CD8-positive, alpha-beta memory T cell (primary cell): ENCODE results near the gene PHETA1. TPM values are rescaled to one million over a fixed set of nuclear protein-coding genes. Genes with fewer than 3 reads are reported as not detected.
"Not testable (repeated sequence)": the region's sequence is repeated elsewhere in the genome, so short reads cannot be mapped to it uniquely, and the experiment has no call there.

Source experiments
- CTCF ChIA-PET: fragments of 350-600 bp; sonication (Branson Sonifier 250); formaldehyde crosslinking; loops from one replicate; lab custom pipeline; 2021; ENCODE audit warnings: antibody characterized with exemption; lab: Charles Lee
- POLR2A ChIA-PET: fragments of 350-600 bp; sonication (Branson Sonifier 250); formaldehyde crosslinking; loops from one replicate; lab custom pipeline; 2021; ENCODE audit warnings: antibody characterized with exemption; lab: Charles Lee
- DNase-seq, 5 donors: peaks; one replicate each; pipeline versions ENCODE4 v3.0.0 to v3.0.0-alpha.2; 2020 to 2022; ENCODE audit warnings: mixed read lengths in 1 of 5
- H3K27ac ChIP-seq: one replicate; pipeline ENCODE4 v1.7.0; 2013; ENCODE audit warnings: low read depth, mild to moderate bottlenecking, low read length, moderate library complexity
- H3K27me3 ChIP-seq: 2 replicates; pipeline ENCODE4 v1.7.0; 2013; ENCODE audit warnings: low read length, mild to moderate bottlenecking; ENCODE audit not compliant: insufficient read depth, poor library complexity, severe bottlenecking
- H3K36me3 ChIP-seq: 2 replicates; pipeline ENCODE4 v1.7.0; 2013; ENCODE audit warnings: mild to moderate bottlenecking, low read length, moderate library complexity; ENCODE audit not compliant: insufficient read depth
- H3K4me1 ChIP-seq: 2 replicates; pipeline ENCODE4 v1.7.0; 2013; ENCODE audit warnings: mild to moderate bottlenecking, low read length, moderate library complexity; ENCODE audit not compliant: insufficient read depth
- H3K4me3 ChIP-seq: 2 replicates; pipeline ENCODE4 v1.7.0; 2013; ENCODE audit warnings: mild to moderate bottlenecking, low read length
- H3K9me3 ChIP-seq: 2 replicates; pipeline ENCODE4 v1.7.0; 2013; ENCODE audit warnings: mild to moderate bottlenecking, low read length
- H3K27ac Mint-ChIP-seq, 8 donors: one replicate each; pipeline ENCODE4 v1.8.0; 2020 to 2021; ENCODE audit warnings: mixed read lengths in 8 of 8, mild to moderate bottlenecking in 6 of 8, inconsistent platforms in 3 of 8, moderate library complexity in 3 of 8
- H3K27me3 Mint-ChIP-seq, 2 donors: one replicate each; pipeline ENCODE4 v1.8.0; 2020 to 2021; ENCODE audit warnings: mixed read lengths in 2 of 2, mild to moderate bottlenecking in 1 of 2, moderate library complexity in 1 of 2
- H3K36me3 Mint-ChIP-seq, 3 donors: one replicate each; pipeline ENCODE4 v1.8.0; 2020 to 2021; ENCODE audit warnings: mixed read lengths in 3 of 3, inconsistent platforms in 1 of 3, mild to moderate bottlenecking in 1 of 3
- H3K4me1 Mint-ChIP-seq, 3 donors: one replicate each; pipeline ENCODE4 v1.8.0; 2020 to 2021; ENCODE audit warnings: mixed read lengths in 3 of 3, inconsistent platforms in 1 of 3, mild to moderate bottlenecking in 1 of 3
- H3K4me3 Mint-ChIP-seq, 7 donors: one replicate each; pipeline ENCODE4 v1.8.0; 2020 to 2021; ENCODE audit warnings: mixed read lengths in 7 of 7, mild to moderate bottlenecking in 6 of 7, moderate library complexity in 4 of 7, inconsistent platforms in 2 of 7
- H3K9me3 Mint-ChIP-seq, 5 donors: one replicate each; pipeline ENCODE4 v1.8.0; 2020 to 2022; ENCODE audit warnings: mixed read lengths in 5 of 5, mild to moderate bottlenecking in 3 of 5, moderate library complexity in 2 of 5, inconsistent platforms in 1 of 5
- polyA plus RNA-seq: library from polyadenylated mRNA; unstranded; fragments of 300-500 nt; fragmentation: Illumina TruSeq; gene quantifications from one replicate; pipeline ENCODE4 v1.2.3, GENCODE V29; 2021
- total RNA-seq, 2 experiments: library from RNA; stranded (reverse); gene quantifications; one replicate each; pipeline ENCODE4 v1.2.3, GENCODE V29; 2021

Gene PHETA1
- total and polyA plus RNA-seq, 3 experiments from 2014 or later, result 1.8 to 3.9 (median 3.8) TPM

- Mint-ChIP-seq H3K27ac (peak overlapping the region in 1 of 8 donors; percentile 70), H3K27me3 (peaks cover 7 to 16% of the 10 kb centered on the region in 2 donors)
- H3K4me1 ChIP-seq, H3K9me3 Mint-ChIP-seq, DNase-seq, H3K27me3 ChIP-seq, H3K36me3 ChIP-seq, H3K4me1 Mint-ChIP-seq, H3K4me3 ChIP-seq, H3K9me3 ChIP-seq, CTCF ChIA-PET, H3K4me3 Mint-ChIP-seq, H3K27ac ChIP-seq, H3K36me3 Mint-ChIP-seq, POLR2A ChIA-PET: not testable (repeated sequence)
Measured at GRCh38 chr12:111335301-111335700, 33.6 kb downstream of the PHETA1 start.

- Histone ChIP-seq H3K27ac (no peak overlapping the region), H3K4me3 (no peak overlapping the region), H3K4me1 (no peaks in the 10 kb centered on the region), H3K9me3 (no peaks in the 10 kb centered on the region), H3K27me3 (no peaks in the 10 kb centered on the region), H3K36me3 (no peaks in the 10 kb centered on the region)
- Mint-ChIP-seq H3K27ac (no peak overlapping the region), H3K9me3 (no peaks in the 10 kb centered on the region), H3K4me1 (no peaks in the 10 kb centered on the region), H3K36me3 (no peaks in the 10 kb centered on the region), H3K27me3 (peaks cover 7 to 17% of the 10 kb centered on the region in 2 donors), H3K4me3 (no peak overlapping the region)
- DNase-seq, result no peak
- ChIA-PET POLR2A (no interaction called here), CTCF (no interaction called here)
Measured at GRCh38 chr12:111334393-111334915, 34.4 kb downstream of the PHETA1 start.

GRCh38 chr12:111330800-111331752 is 37.8 kb downstream of the PHETA1 start:
- H3K36me3 ChIP-seq, result no peaks in the 10 kb centered on the region
- ChIA-PET CTCF (interaction anchor here (0.7 kb wide), 1 partner anchor 11 kb away, joined by 4 read pairs; no protein-coding TSS in a partner anchor), POLR2A (no interaction called here)
- H3K27me3 ChIP-seq, result no peaks in the 10 kb centered on the region
- Mint-ChIP-seq H3K4me1 (no peaks in the 10 kb centered on the region), H3K9me3 (no peaks in the 10 kb centered on the region), H3K27me3 (peaks cover 8 to 25% of the 10 kb centered on the region in 2 donors), H3K27ac (no peak overlapping the region), H3K4me3 (no peak overlapping the region), H3K36me3 (no peaks in the 10 kb centered on the region)
- no peak overlapping the region for H3K27ac ChIP-seq
- H3K4me3 ChIP-seq, result no peak overlapping the region
- no peak for DNase-seq
- no peaks in the 10 kb centered on the region for H3K9me3 ChIP-seq
- H3K4me1 ChIP-seq, result no peaks in the 10 kb centered on the region

GRCh38 chr12:111328138-111328537 is 40.8 kb downstream of the PHETA1 start:
- H3K4me1 ChIP-seq, result no peaks in the 10 kb centered on the region
- no peak overlapping the region for H3K4me3 Mint-ChIP-seq
- H3K9me3 Mint-ChIP-seq, result no peaks in the 10 kb centered on the region
- ChIA-PET CTCF (interaction anchor here (0.5 kb wide), 1 partner anchor 313 kb away, joined by 3 read pairs; no protein-coding TSS in a partner anchor), POLR2A (no interaction called here)
- H3K36me3 ChIP-seq, result no peaks in the 10 kb centered on the region
- no peaks in the 10 kb centered on the region for H3K9me3 ChIP-seq
- no peaks in the 10 kb centered on the region for H3K4me1 Mint-ChIP-seq
- no peak overlapping the region for H3K4me3 ChIP-seq
- no peak overlapping the region for H3K27ac Mint-ChIP-seq
- peaks cover 6 to 22% of the 10 kb centered on the region in 2 donors for H3K27me3 Mint-ChIP-seq
- no peaks in the 10 kb centered on the region for H3K27me3 ChIP-seq
- DNase-seq, result no peak
- no peaks in the 10 kb centered on the region for H3K36me3 Mint-ChIP-seq
- no peak overlapping the region for H3K27ac ChIP-seq

GRCh38 chr12:111327474-111327873 is 41.4 kb downstream of the PHETA1 start:
- no peak overlapping the region for H3K27ac Mint-ChIP-seq
- ChIA-PET CTCF (interaction anchor here (0.5 kb wide), 1 partner anchor 314 kb away, joined by 3 read pairs; no protein-coding TSS in a partner anchor), POLR2A (no interaction called here)
- no peaks in the 10 kb centered on the region for H3K9me3 ChIP-seq
- no peak overlapping the region for H3K27ac ChIP-seq
- H3K27me3 ChIP-seq, result no peaks in the 10 kb centered on the region
- DNase-seq, result no peak
- no peaks in the 10 kb centered on the region for H3K36me3 Mint-ChIP-seq
- H3K9me3 Mint-ChIP-seq, result no peaks in the 10 kb centered on the region
- H3K4me1 ChIP-seq, result no peaks in the 10 kb centered on the region
- no peaks in the 10 kb centered on the region for H3K4me1 Mint-ChIP-seq
- no peaks in the 10 kb centered on the region for H3K36me3 ChIP-seq
- no peak overlapping the region for H3K4me3 ChIP-seq
- no peak overlapping the region for H3K4me3 Mint-ChIP-seq
- peaks cover 6 to 20% of the 10 kb centered on the region in 2 donors for H3K27me3 Mint-ChIP-seq

- CTCF ChIA-PET, result interaction anchor here (1.5 kb wide), 1 partner anchor 10 kb away, joined by 4 read pairs; no protein-coding TSS in a partner anchor
- Mint-ChIP-seq H3K4me3 (no peak overlapping the region), H3K36me3 (no peaks in the 10 kb centered on the region), H3K9me3 (no peaks in the 10 kb centered on the region), H3K27me3 (peaks cover 1 to 4% of the 10 kb centered on the region in 2 donors), H3K27ac (peak overlapping the region in 1 of 8 donors; percentile 52), H3K4me1 (no peaks in the 10 kb centered on the region)
- POLR2A ChIA-PET, result no interaction called here
- H3K27me3 ChIP-seq, result no peaks in the 10 kb centered on the region
- H3K4me3 ChIP-seq, result no peak overlapping the region
- DNase-seq, result no peak
- no peak overlapping the region for H3K27ac ChIP-seq
- no peaks in the 10 kb centered on the region for H3K4me1 ChIP-seq
- H3K36me3 ChIP-seq, result no peaks in the 10 kb centered on the region
- H3K9me3 ChIP-seq, result no peaks in the 10 kb centered on the region
Measured at GRCh38 chr12:111322336-111323250, 46.3 kb downstream of the PHETA1 start.

GRCh38 chr12:111321317-111321716 is 47.6 kb downstream of the PHETA1 start:
- H3K36me3 ChIP-seq, result no peaks in the 10 kb centered on the region
- H3K36me3 Mint-ChIP-seq, result no peaks in the 10 kb centered on the region
- no peak overlapping the region for H3K27ac Mint-ChIP-seq
- peaks cover under 1 to 12% of the 10 kb centered on the region in 2 donors for H3K27me3 Mint-ChIP-seq
- H3K4me1 ChIP-seq, result no peaks in the 10 kb centered on the region
- H3K4me1 Mint-ChIP-seq, result no peaks in the 10 kb centered on the region
- no peaks in the 10 kb centered on the region for H3K9me3 ChIP-seq
- CTCF ChIA-PET, result no interaction called here
- H3K4me3 ChIP-seq, result no peak overlapping the region
- H3K9me3 Mint-ChIP-seq, result no peaks in the 10 kb centered on the region
- DNase-seq, result no peak
- H3K27ac ChIP-seq, result no peak overlapping the region
- POLR2A ChIA-PET, result no interaction called here
- H3K27me3 ChIP-seq, result no peaks in the 10 kb centered on the region
- H3K4me3 Mint-ChIP-seq, result no peak overlapping the region
